HG03342 (cell line): ENCODE measurements around the gene TXNDC17.
"Not testable (repeated sequence)": the region's sequence is repeated elsewhere in the genome, so short reads cannot be mapped to it uniquely, and the experiment has no call there.

Source experiments
- ATAC-seq: cut with Tn5 transposase; IDR thresholded peaks from one replicate; pipeline ENCODE4 v1.9.1; 2021; ENCODE audit warnings: mild to moderate bottlenecking, moderate library complexity; ENCODE audit not compliant: unreplicated experiment

Gene TXNDC17

GRCh38 chr17:6640536-6641246 lies at the start of gene TXNDC17, which contains the start of gene KIAA0753:
Gene TXNDC17 (plus strand): TSS chr17:6641060. CDS start chr17:6641083, 23 bp downstream.
Gene KIAA0753 (minus strand): TSS chr17:6640711. CDS start chr17:6635103, 5,608 bp downstream.
- ATAC-seq, result peak; percentile 76

- no peak for ATAC-seq
These were observed 49.2 kb upstream of the TXNDC17 start for GRCh38 chr17:6591599-6592158.

- ATAC-seq, result no peak
These were observed 48.7 kb upstream of the TXNDC17 start for GRCh38 chr17:6592173-6592572.

GRCh38 chr17:6593371-6593770 lies 47.5 kb upstream of the TXNDC17 start:
- ATAC-seq, result not testable (repeated sequence)

GRCh38 chr17:6596081-6596480 lies 44.8 kb upstream of the TXNDC17 start:
- no peak for ATAC-seq

GRCh38 chr17:6596511-6596910 lies 44.3 kb upstream of the TXNDC17 start:
- ATAC-seq, result no peak

GRCh38 chr17:6596941-6597340 lies 43.9 kb upstream of the TXNDC17 start:
- ATAC-seq, result no peak

- no peak for ATAC-seq
These were observed 43.1 kb upstream of the TXNDC17 start for GRCh38 chr17:6597727-6598126.

GRCh38 chr17:6599364-6599763 lies 41.5 kb upstream of the TXNDC17 start:
- no peak for ATAC-seq

- no peak for ATAC-seq
These were observed 38.7 kb upstream of the TXNDC17 start for GRCh38 chr17:6602141-6602540.

GRCh38 chr17:6603744-6604325 lies 37.0 kb upstream of the TXNDC17 start:
- ATAC-seq, result no peak

- no peak for ATAC-seq
These were observed 35.7 kb upstream of the TXNDC17 start for GRCh38 chr17:6605142-6605541.

- ATAC-seq, result no peak
These were observed 32.5 kb upstream of the TXNDC17 start for GRCh38 chr17:6608321-6608720.

- no peak for ATAC-seq
These were observed 30.8 kb upstream of the TXNDC17 start for GRCh38 chr17:6610011-6610410.

- ATAC-seq, result no peak
These were observed 29.6 kb upstream of the TXNDC17 start for GRCh38 chr17:6611231-6611630.

- ATAC-seq, result no peak
These were observed 16.9 kb upstream of the TXNDC17 start for GRCh38 chr17:6623941-6624340.

- no peak for ATAC-seq
These were observed 14.2 kb upstream of the TXNDC17 start for GRCh38 chr17:6626616-6627015.

- ATAC-seq, result no peak
These were observed 13.8 kb upstream of the TXNDC17 start for GRCh38 chr17:6627019-6627418.

- no peak for ATAC-seq
These were observed 10.5 kb upstream of the TXNDC17 start for GRCh38 chr17:6630390-6630789.

GRCh38 chr17:6632530-6632929 lies 8.3 kb upstream of the TXNDC17 start:
- ATAC-seq, result no peak

GRCh38 chr17:6633263-6633662 lies 7.6 kb upstream of the TXNDC17 start:
- ATAC-seq, result no peak

GRCh38 chr17:6636105-6636504 lies 4.8 kb upstream of the TXNDC17 start:
- no peak for ATAC-seq
